Pons (tissue), 1 donor: ENCODE results near the gene ANKEF1.
"Not testable (repeated sequence)": the region's sequence is repeated elsewhere in the genome, so short reads cannot be mapped to it uniquely, and the experiment has no call there.

Source experiments
- DNase-seq: peaks from one replicate; pipeline ENCODE4 v3.0.0-alpha.2; 2016; ENCODE audit warnings: low spot score

The ANKEF1 gene

DNA sequence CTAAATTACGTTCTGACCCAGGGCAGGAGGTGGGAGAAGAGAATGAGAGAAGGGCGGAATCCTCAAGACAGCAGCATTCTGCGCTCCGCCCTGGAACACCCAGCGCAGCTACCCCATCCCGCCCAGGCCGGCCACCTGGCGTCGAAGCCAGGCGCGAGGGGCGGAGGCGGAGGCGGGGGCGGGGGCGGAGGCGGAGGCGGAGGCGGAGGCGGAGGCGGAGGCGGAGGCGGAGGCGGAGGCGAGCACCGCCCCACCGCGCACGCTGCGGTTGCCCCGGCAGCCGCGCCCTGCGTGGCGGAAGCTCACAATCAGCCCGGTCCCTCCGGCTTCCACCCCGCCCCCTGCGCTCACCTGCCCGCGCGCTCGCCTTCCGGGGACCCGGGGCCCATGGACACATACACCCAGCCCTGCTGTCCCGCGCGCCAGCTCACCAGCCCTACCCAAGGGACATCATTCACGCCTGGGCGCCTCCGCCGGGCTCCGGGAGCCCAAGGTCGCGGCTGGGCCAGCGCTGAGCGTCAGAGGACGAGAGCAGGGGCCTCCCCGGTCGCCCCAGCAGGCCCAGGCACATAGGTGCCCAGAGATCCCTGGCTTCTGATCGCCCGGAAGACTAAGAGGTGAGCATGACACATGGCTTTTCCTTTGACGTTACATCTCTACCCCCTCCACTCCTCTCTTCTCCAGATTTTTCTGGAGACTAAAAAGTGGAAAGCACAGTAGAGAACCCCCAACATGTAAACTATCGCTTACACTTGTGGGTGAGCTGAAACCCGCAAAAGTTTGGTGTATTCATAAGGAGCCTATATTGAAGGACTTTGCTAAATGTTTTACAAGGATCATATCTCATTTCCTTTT, at the start of gene ANKEF1:
Gene ANKEF1 (plus strand): TSS at position 271 of the 855 bp plus-strand sequence. CDS start 3,315 bp downstream, outside the sequence.
- peak; percentile 21 for DNase-seq

DNA sequence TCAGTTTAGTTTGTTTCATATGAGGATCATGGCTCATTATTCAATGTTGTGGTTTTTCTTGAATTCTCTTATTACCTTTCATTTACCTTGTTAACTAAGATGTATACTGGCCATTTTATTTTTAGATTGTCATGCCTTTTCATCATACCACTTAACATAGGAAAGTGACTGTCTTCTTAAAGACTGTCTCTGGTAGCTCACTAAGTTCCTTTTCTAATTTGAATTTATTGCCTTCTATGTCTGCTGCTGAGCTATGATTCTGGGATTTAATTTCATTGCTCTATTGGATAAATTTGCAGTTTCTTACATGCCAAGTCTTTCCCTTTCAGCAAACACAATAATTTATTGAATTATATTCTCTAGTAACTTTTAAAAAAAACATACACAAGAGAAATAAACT, 49.5 kb upstream of the ANKEF1 start:
- DNase-seq, result no peak

DNA sequence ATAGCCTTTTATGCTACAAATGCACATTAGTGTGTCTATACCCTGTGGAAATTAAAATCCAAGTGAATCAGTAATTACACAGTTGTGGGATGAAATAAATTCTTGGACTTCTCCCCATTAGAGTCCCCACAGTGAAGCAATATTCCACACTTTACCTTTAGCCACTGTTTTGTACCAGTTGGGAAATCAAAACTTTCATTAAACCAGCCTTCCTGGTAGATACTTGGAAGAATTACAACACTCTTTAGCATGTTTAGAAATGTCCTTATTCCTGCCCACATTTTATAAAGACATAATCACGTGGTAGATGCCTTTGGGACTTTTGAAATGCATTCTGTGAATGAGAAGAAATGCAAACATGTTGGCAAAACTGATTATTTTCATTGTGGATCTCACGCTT, 49.0 kb upstream of the ANKEF1 start:
- DNase-seq, result no peak

DNA sequence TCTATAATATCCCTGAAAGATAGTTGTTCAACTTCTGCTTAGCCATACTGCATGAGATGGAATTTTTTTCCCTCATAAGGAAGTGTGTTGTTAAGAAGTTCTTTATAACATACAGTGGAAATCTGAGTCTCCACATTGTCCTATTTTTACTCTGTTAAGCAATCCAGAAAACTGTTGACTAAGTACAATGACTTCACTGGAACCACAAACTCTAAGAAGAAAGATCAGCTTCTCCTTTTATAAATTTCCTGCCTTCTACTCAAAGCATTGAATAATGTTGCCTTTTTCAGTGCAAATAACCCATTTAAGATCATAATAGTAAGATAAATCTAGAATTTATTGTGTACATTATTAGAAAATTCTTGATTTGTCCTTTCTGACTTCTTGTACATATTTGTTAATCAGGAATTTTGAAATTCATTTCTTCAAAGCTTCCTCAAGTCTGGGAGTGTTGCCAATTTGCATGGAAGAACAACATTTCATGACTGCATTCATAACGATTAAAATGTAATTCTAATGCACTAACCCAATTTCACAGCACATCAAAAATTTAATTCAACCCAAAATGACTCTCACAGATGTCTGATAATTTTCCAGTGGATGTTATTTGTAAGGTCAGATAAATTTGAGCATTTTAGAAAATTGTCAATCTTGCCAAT, 45.6 kb upstream of the ANKEF1 start:
- peak; percentile 86 for DNase-seq

DNA sequence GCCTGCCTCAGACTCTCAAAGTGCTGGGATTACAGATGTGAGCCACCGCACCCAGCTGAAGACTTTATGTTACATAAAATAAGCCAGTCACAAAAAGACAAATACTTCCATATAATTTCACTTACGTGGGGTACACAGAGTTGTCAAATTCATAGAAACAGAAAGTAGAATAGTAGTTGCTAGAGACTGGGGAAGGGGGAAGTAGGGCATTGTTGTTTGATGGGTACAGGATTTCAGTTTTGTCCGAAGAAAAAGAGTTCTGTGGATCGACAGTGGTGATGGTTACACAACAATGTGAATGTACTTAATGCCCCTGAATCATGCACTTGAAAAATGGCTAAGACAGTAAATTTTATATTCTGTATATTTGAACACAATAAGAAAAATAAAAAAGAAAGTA, 41.6 kb upstream of the ANKEF1 start:
- peak; percentile 27 for DNase-seq

DNA sequence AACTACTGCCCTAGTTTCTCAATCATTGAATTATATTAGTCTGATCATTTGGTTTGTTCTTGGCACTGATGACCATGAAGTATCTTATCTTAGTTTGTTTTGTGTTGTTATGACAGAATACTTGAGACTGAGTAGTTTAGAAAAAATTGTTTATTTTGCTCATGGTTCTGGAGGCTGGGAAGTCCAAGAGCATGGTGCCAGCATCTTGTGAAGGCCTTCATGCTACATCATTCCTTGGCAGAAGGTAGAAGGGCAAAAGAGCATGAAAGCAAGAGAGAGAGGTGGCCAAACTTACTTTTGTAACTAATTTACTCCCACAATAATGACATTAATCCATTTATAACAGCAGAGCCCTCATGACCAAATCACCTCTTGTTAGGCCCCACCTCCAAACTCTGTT, 40.1 kb upstream of the ANKEF1 start:
- DNase-seq, result no peak

DNA sequence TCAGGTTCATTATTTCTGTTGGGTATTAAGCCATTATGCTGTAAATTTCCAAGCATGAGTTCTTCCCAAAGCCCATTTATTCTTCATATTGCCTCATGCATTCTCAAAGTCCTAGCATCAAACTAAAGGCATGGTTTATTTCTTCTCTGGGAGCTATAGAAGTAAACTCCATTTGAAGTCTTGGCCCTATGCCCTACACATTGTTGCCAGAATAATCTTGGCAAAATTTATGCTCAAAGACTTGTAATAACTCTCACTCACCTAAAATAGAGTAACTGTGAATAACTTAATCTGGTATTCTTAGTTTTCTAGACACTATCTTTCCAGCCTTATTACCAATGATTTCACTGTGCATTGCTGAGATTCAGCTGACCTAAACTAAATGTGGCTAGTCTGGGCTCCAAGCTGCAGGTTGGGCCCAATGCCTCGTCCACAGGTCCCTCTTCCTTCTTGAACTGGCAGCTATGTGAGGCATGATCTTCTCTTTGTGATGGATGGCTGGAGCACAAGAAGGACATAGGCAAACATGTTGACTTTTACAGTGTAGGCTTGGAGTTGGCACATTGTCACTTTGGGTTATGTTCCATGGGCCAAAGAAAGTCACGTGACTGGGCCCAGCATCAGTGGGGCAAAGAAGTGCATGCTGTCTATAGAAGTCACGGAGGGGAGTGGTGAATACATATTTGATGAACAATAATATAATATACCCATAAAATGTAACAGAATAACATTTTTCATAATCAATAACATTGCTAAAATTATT, 39.1 kb upstream of the ANKEF1 start:
- DNase-seq, result no peak

DNA sequence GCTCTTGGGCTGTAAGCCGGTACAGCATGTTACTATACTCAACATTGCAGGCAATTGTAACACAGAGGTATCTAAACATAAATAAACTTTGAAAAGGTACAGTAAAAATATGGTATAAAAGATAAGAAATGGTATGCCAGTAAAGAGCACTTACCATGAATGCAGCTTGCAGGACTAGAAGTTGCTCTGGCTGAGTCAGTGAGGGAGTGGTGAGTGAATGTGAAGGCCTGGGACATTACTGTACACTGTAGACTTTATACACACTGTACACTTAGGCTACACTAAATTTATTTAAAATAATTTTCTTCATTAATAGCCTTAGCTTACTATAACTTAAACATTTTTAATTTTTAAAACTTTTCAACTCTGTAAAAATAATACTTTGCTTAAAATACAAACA, 37.8 kb upstream of the ANKEF1 start:
- DNase-seq, result no peak

DNA sequence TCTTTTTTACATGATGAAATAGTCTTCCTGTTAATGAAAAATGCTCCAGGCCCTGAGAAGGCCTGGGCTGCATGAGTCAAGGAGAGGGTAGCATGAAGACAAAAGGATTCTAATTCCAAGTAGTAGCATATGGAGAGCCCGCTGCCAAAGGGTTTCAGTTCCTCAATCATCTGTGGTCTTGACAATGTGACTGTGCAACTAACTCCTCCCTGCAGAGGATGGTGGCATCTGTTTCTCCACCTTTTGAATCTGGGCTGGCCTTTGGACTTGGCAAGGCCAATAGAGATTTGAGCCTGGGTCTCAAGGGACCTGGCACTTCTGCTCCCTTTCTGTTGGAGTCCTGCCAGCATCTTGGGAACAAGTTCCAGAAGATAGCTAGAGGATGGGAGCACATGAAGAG, 35.1 kb upstream of the ANKEF1 start:
- peak; percentile 59 for DNase-seq

DNA sequence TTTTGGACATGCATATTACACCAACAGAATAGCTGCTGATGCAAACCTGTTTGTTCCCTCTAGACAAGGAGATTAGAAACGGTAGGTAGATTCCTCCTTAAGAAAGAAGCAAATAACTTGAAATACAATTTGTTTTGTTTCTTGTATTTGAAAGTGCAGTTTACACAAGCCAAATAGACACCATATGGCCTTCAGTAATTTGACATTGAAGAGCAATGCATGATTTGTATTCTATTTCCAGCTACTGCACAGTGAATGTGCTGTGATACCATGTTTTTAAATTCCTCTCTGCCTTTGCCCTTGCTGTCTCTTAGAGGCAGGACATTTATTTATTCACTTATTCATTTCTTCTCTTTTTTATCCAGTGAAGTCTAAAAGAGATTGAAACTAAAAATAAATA, 31.9 kb upstream of the ANKEF1 start:
- no peak for DNase-seq

DNA sequence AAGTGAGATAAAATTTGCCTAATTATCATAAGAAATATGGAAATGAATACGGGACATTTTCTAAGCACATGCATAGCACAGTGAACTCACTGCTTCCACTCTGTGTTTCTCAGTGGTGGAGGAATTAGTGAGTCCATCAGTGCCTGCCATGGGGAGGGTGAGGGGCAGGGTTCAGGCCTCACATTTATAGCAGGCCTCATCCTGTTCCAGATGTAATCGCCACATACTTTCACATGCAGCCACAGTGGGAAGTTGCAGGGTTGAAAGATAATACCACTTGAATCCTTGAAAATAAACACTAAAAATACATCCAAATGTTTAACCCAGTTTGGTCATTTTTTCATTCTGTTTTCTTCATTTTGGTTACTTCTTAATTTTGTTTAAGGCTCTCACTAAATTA, 29.9 kb upstream of the ANKEF1 start:
- no peak for DNase-seq

DNA sequence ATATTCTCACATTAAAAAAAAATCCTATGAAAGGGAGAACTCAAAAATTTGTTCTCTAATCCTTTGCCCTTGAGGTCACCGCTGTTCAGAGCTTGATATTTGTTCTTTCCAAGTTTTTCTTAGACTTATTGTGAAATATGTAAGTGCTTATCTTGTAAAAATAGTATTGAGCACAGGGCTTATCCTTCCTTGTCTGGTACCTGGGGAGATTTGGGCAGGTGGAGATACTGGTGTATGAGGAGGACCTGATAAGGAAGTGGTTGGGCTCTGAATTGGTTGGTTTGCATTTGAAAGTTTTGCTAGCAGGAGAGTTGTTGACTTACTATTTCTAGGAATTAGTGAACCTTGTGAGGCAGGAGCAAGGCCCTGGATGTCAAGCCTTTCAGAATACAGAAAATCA, 28.9 kb upstream of the ANKEF1 start:
- no peak for DNase-seq

DNA sequence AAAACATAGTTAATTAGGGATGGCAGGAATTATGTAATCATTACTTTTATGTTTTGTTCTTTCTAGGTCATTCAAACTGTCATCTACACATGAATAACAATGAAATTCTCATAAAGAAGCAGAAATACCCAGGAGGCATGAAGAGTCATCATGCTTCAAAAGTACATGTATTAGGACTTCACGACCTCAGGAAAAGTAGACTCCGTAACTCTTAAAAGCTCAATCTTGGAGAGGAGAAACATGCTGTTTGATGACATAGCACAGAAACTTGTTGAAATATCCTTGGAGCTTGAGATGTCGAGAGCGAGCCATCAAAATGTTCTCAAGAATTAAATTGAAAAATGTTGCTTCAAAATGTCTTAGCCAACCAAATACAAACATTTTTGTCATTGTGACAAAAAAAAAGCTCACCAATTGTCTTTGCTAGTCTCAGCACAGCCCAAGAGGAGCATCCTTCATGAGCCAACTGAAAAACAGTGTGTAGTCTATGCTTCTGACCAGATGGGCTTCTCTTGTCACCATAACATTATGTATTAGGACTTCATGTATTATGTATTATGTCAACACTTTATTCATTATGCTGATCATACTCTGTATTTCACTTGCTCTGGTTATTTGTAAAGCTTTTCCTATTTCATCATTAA, 28.2 kb upstream of the ANKEF1 start:
- DNase-seq, result no peak

DNA sequence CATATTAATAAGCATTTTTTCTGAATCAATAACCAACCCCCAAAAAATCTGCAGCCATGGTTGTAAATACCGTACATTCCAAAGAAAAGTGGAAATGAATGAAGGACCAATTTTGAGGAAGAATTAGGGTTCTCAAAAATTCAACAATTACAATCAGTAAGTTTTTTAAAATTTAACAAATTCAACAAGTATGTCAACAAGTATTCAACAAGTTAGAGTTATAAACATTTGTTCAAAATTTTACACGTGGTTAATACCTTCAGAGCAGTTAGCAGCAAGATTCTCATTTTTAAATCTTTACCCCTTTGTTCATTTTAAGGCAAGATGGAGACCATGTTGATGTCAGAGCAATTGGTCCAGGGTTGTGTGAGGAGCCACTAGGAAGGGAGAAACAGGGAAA, 27.6 kb upstream of the ANKEF1 start:
- DNase-seq, result no peak

DNA sequence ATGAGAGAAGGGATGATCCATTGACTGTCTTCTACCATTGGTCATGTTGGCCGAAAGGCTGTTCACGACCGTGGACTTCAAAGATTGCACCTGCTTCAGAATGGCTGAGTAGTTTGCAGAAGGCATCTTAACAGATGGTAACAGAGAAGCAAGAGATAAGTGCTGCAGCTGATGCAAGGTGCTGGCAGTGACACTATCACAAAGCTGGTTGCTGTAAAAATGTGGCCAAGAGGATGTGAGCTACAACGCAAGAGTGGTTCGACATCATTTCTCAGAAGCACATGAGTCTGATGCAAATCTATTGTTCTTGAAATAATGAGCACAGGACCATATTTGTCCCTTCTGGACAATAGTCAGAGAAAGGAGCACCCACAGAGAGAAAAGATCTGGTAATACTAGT, 27.0 kb upstream of the ANKEF1 start:
- no peak for DNase-seq

DNA sequence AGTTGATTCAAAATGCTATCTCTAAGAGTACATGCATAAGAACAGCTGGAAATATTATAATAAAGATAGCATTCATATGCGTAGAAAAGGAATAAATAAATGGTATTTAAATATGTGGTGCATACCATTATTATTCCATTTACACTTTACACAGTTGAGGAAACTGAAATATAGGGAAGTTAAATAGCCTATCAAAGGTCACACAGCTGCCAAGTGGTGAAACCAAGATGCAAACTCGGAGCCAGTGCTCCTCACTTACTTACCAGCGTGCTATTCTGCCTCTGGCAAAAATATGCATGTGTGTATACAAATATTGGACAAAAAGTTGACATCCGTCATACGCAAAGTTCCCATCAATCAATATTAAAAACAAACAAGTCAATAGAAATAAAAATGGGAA, 22.3 kb upstream of the ANKEF1 start:
- no peak for DNase-seq

DNA sequence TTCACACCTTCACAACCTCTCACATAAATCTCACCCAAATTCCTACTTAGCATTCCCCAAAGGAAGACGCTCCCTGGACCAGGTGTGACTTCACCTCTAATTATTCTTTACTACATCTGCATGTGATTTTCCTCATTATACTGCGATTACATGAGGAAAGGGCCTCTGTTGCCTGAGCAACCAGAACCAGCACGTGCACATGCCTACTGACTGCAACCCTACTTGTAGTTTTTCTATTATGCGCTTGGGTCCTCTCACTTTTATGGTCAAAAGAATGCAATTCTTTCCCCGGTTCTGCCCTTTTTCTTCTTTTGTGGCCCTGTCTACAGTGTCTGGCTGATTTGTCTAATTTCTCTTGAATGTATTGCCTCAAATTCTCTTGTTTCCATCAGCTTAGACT, 20.4 kb upstream of the ANKEF1 start:
- no peak for DNase-seq

DNA sequence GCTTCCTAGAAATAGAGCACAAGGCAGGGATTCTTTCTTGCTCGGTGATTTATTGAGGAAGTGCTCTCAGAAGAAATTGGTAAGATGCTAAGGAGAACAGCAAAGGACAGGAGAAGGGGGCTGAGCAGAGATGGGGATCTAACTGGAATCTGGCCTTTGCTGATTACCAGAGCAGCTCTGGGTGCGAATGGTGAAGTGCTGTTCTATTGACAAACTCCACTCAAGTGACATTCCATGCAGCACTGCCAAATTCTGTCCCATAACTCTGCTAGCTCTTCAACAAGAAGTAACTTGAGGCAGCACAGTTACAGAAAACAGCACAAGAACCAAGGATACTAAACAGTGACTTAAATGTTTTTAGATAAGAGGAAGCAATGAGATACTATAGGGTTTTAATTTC, 13.8 kb upstream of the ANKEF1 start:
- no peak for DNase-seq

DNA sequence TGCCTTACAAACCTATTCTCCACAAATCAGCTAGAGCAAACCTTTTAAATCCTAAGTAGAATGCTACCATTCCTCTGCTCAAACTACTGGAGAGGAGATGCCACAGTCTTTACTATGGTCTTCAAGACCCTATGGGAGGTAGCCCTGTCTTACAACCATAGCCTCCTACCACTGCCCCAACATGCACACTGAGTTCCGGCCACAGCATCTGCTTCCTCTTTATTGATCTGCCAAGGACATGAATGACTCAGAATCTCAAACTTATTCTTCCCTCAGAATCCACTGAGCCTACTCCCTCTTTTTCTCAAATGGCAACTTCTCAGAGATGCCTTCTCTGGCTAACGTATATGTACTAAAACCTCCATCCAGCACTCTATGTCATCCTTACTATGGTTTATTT, 12.2 kb upstream of the ANKEF1 start:
- no peak for DNase-seq

DNA sequence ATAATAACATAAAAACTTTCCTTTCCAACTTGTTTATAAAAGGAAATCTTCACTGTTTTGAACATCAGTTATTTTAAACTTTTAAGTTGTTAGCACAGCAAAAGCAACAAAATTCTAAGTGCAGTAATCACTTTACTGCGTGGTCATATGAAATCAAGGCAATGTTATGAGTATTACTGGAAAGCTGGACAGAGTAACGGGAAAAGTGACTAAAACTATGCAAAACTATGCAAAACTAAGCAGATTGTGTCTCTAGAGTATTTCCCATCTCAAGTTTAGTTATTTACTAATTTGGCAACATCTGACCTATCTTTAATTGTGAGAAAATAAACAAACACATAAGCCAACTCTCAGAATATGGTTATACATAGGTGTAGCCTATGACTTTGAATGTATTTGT, 10.9 kb upstream of the ANKEF1 start:
- DNase-seq, result no peak

DNA sequence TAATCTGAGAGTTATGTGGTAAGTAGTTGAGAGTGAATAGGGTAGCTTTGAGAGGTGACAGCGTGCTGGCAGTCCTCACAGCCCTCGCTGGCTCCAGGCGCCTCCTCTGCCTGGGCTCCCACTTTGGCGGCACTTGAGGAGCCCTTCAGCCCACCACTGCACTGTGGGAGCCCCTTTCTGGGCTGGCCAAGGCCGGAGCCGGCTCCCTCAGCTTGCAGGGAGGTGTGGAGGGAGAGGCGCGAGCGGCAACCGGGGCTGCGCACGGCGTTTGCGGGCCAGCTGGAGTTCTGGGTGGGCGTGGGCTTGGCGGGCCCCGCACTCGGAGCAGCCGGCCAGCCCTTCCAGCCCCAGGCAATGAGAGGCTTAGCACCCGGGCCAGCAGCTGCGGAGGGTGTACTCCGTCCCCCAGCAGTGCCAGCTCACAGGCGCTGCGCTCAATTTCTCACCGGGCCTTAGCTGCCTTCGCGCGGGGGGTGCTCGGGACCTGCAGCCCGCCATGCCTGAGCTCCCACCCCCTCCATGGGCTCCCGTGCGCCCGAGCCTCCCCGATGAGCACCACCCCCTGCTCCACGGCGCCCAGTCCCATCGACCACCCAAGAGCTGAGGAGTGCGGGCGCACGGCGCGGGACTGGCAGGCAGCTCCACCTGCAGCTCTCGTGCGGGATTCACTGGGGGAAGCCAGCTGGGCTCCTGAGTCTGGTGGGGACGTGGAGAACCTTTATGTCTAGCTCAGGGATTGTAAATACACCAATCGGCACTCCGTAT, 3.2 kb upstream of the ANKEF1 start:
- DNase-seq, result not testable (repeated sequence)

DNA sequence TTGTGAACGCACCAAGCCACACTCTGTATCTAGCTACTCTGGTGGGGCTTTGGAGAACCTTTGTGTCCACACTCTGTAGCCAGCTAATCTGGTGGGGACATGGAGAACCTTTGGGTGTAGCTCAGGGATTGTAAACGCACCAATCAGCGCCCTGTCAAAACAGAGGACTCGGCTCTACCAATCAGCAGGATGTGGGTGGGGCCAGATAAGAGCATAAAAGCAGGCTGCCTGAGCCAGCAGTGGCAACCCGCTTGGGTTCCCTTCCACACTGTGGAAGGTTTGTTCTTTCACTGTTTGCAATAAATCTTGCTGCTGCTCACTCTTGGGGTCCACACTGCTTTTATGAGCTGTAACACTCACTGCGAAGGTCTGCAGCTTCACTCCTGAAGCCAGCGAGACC, 2.5 kb upstream of the ANKEF1 start:
- DNase-seq, result not testable (repeated sequence)
